GM15510 (cell line): ENCODE results near the gene LSM4.

Experiments
- POLR2A ChIP-seq: IDR thresholded peaks from 3 replicates; pipeline ENCODE4 v1.6.1; 2011; ENCODE audit warnings: borderline replicate concordance; ENCODE audit not compliant: insufficient read length; ENCODE audit errors: extremely low read depth

Gene LSM4

GRCh38 chr19:18279516-18280246 is 43.2 kb downstream of the LSM4 start:
- TF ChIP-seq POLR2A, result no peak

- TF ChIP-seq POLR2A, result no peak
These were observed 43.7 kb downstream of the LSM4 start for GRCh38 chr19:18279266-18279515.

- no peak for TF ChIP-seq POLR2A
These were observed 44.2 kb downstream of the LSM4 start for GRCh38 chr19:18278521-18279265.

GRCh38 chr19:18274781-18275356 is 48.0 kb downstream of the LSM4 start:
- TF ChIP-seq POLR2A, result no peak

GRCh38 chr19:18274219-18274780 is 48.6 kb downstream of the LSM4 start, which contains the start of gene IQCN:
TSS of gene IQCN (minus strand) at chr19:18274452. CDS start at chr19:18269478, 4,974 bp downstream.
- TF ChIP-seq POLR2A, result no peak

GRCh38 chr19:18273561-18274218 is 49.2 kb downstream of the LSM4 start:
- TF ChIP-seq POLR2A, result no peak

GRCh38 chr19:18271433-18271841 is 51.4 kb downstream of the LSM4 start:
- no peak for TF ChIP-seq POLR2A

GRCh38 chr19:18270326-18270725 is 52.5 kb downstream of the LSM4 start:
- no peak for TF ChIP-seq POLR2A

- no peak for TF ChIP-seq POLR2A
These were observed 53.7 kb downstream of the LSM4 start for GRCh38 chr19:18269070-18269723.

- no peak for TF ChIP-seq POLR2A
These were observed 55.8 kb downstream of the LSM4 start for GRCh38 chr19:18266771-18267686.

GRCh38 chr19:18265582-18265981 is 57.3 kb downstream of the LSM4 start:
- TF ChIP-seq POLR2A, result no peak

GRCh38 chr19:18264971-18265540 is 57.8 kb downstream of the LSM4 start:
- no peak for TF ChIP-seq POLR2A
